ES-I3 (cell line): ENCODE results near the gene CSTF1.
"Not testable (repeated sequence)": the region's sequence is repeated elsewhere in the genome, so short reads cannot be mapped to it uniquely, and the experiment has no call there.

Source experiments
- H3K36me3 ChIP-seq: 2 replicates; pipeline ENCODE4 v1.6.1; 2013; ENCODE audit warnings: mild to moderate bottlenecking, low read length, control low read depth, moderate library complexity; ENCODE audit not compliant: insufficient read depth
- H3K4me1 ChIP-seq: 2 replicates; pipeline ENCODE4 v1.6.1; 2013; ENCODE audit warnings: mild to moderate bottlenecking, control low read depth, low read length; ENCODE audit not compliant: insufficient read depth
- H3K9ac ChIP-seq: 2 replicates; pipeline ENCODE4 v1.6.1; 2013; ENCODE audit warnings: low read depth, mild to moderate bottlenecking, low read length, moderate library complexity
- H3K9me3 ChIP-seq: 2 replicates; pipeline ENCODE4 v1.6.1; 2013; ENCODE audit warnings: mild to moderate bottlenecking, low read length, moderate library complexity; ENCODE audit not compliant: control insufficient read depth, insufficient read depth

CSTF1 gene

GRCh38 chr20:56405356-56405755 is 12.9 kb downstream of the CSTF1 start:
- H3K4me1 ChIP-seq, H3K9me3 ChIP-seq, H3K9ac ChIP-seq: not testable (repeated sequence)
- peaks cover 45% of the 10 kb centered on the region for H3K36me3 ChIP-seq

GRCh38 chr20:56406910-56407309 is 14.5 kb downstream of the CSTF1 start:
- Histone ChIP-seq H3K36me3 (peaks cover 33% of the 10 kb centered on the region), H3K9ac (no peak overlapping the region), H3K4me1 (no peaks in the 10 kb centered on the region), H3K9me3 (no peaks in the 10 kb centered on the region)

DNA sequence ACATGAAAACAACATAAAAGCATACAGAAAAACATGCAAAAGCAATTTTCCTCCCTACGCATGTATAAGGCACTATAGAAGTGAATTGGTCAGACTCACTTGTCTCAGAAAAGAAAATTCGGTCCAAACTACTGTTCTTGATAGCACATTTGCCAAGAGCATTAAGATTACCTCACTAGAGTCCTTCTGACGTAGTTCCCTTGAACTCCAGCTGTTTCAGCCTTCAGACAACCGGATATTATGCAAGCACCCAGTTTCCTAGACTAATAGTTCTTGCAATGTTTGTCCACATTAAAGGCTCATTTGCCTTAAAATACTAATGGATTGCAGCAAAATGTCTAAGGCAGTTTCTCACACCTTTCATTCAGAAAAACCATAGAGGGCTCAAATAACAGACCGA is 17.1 kb downstream of the CSTF1 start:
- Histone ChIP-seq H3K9ac (no peak overlapping the region), H3K36me3 (peaks cover 25% of the 10 kb centered on the region), H3K4me1 (no peaks in the 10 kb centered on the region), H3K9me3 (no peaks in the 10 kb centered on the region)

DNA sequence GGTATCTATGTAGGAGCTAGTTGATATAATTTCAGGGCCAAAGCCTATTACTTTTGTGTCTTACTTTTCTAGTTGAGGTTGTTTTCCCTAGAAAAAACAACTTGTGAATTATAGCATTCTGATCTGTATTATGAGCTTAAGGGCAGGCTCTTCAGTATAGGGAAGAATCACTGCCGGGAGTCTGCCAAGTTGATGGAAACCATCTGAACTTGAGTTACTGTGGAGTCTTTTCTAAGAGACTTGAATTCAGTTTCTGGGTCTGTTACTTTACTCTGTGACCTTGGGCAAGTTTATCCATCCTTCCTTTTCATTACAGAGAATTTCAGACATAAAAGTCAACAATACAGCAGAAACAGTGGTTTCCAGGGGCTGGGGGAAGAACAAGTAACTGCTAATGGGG is 17.5 kb downstream of the CSTF1 start:
- H3K36me3 ChIP-seq = peaks cover 23% of the 10 kb centered on the region
- H3K9ac ChIP-seq = no peak overlapping the region
- no peaks in the 10 kb centered on the region for H3K4me1 ChIP-seq
- H3K9me3 ChIP-seq = no peaks in the 10 kb centered on the region

- not testable (repeated sequence) for H3K9me3 ChIP-seq, H3K4me1 ChIP-seq, H3K9ac ChIP-seq
- H3K36me3 ChIP-seq = peaks cover 13% of the 10 kb centered on the region
Measured at GRCh38 chr20:56411287-56411686, 18.8 kb downstream of the CSTF1 start.

DNA sequence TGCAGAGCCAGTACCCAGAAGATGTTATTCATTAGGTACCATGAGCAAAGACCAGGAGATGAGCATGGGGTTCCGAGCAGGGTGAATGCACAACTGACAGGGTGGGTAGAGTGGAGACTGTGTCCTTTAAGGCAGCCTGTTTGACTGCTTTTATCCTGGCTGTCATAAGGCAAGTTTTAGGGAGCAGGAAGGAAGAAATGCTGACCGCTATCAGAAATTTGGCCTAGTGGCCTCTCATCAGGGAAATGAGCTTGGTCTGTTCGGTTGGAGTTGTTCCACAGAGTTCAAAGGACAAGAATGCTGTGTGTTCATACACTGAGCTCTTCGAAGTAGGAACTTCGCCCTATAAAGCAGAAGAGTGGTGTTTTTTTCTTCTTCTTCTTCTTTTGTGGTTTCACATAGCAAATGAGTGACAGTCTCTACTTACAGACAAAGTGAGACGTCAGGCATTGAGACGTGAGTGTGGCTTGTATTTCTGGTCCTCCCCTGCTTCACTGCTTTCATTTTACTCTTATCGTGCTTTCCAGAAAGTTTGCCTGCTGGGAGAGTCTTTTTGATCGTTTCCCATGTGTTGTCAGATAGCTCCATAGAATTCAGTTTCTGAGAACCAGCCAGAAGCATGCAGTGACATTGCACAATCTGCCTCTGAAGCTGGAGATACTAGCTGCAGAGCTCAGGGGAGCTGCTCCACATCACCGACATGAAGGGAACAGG is 19.5 kb downstream of the CSTF1 start, which contains the start of gene CASS4:
Gene CASS4, plus strand, starts transcription at position 502 of the 714 bp plus-strand sequence. Its CDS starts 199 bp downstream, at position 701.
- Histone ChIP-seq H3K9me3 (no peaks in the 10 kb centered on the region), H3K4me1 (no peaks in the 10 kb centered on the region), H3K9ac (no peak within 1 kb of the TSS), H3K36me3 (peaks cover 11% of the 10 kb centered on the region)

DNA sequence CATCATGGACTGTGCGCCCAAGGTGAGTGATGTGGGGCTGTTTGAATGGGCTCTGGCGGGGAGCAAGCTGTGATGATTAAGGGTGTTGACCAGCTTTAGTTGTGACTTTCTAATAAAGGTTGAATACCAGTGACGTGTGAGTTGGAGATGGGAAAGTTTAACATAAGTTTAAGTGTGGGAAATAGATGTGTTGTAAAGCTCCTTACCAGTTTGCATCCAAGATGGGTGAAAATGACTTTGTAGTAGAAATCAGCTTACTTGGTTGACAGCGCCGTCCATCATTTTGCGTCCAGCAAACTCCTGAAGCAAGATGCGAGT is 20.0 kb downstream of the CSTF1 start:
- H3K4me1 ChIP-seq = no peaks in the 10 kb centered on the region
- H3K9ac ChIP-seq = no peak overlapping the region

DNA sequence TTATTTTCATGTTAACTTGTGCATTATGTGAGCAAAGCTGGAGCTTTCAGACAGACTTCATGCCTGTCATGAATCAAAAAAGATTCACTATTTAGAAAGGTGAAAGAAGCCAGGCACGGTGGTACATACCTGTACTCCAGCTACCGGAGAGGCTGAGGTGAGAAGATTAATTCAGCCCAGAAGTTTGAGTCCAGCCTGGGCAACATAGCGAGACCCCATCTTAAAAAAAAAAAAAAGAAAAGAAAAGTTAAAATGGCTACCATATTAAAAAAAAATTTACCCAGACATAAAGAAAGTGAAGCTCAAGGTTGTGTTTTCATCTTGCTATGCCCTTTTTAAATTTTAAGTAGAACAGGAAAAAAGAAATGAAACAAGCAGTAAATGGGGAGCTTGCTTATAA is 20.5 kb downstream of the CSTF1 start:
- H3K9ac ChIP-seq = no peak overlapping the region
- H3K36me3 ChIP-seq = peaks cover 1% of the 10 kb centered on the region; the same call in 1 of the 2 replicates
- H3K9me3 ChIP-seq = no peaks in the 10 kb centered on the region
- H3K4me1 ChIP-seq = no peaks in the 10 kb centered on the region

More for the DNA sequence above, 20.0 kb downstream of the CSTF1 start:
- Histone ChIP-seq H3K9me3 (no peaks in the 10 kb centered on the region), H3K36me3 (peaks cover 6% of the 10 kb centered on the region)

DNA sequence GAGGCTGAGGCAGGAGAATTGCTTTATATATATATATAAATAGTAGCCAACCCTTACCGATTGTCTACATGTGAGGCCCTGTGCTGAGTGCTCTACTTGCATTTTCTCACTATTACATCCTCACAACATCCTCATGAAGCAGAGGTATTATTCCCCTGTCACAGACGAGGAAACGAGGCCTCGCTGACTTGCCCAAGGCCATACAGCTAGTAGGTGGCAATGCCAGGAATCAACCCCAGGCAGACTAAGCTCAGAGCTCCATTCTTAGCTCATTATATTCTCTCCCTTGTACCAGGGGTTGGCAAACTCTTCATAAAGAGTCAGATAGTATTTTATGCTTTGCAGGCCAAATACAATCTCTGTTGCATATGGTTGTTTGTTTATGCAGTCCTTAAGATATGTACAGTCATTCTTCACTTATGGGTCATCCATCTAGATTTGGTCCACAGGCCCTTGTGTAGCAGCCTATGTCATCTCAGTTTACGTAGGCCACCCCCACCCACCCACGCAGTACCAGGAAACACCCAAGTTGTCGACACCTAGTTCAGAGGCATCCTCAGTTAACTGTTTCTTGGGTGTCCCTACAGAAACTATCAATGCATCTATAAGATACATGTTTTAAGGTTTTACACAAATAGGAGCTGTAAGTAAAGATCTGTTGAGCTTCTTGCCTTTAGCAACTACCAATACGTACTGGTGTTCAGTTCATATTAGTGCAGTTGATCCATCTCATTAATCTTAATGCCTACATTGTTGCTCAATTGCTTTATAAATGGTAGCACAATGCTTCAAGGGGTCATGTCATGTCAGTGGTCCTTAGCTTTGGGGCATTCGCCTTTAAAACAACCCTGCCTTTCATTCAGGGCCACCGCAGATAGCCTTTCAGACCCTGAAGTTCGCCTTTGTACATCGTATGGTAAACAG is 22.7 kb downstream of the CSTF1 start:
- Histone ChIP-seq H3K9ac (no peak overlapping the region), H3K9me3 (no peaks in the 10 kb centered on the region), H3K36me3 (no peaks in the 10 kb centered on the region), H3K4me1 (0 out of 2 replicates have a peak, but pooled peaks cover 6% of the 10 kb centered on the region)

DNA sequence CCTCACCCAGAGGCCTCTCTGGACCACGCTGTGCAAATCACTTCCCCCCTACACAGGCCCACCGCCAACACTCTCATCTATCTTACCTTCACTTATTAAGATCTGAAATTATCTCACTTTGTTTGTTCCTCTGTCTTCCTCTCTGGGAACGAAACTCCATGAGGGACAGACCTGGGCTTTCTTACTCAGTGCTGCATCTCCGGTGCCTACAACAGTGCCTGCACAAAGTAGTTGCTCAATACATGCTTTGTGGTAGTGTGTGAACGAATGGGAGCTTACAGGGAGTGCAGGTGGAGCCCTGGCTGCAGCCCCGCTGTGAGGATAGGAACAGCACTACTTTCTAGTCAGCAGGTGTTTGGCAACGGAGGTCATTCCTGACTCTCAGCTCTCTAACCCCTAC is 25.0 kb downstream of the CSTF1 start:
- Histone ChIP-seq H3K9me3 (no peaks in the 10 kb centered on the region), H3K9ac (no peak overlapping the region), H3K4me1 (peaks cover 12% of the 10 kb centered on the region; the same call in 1 of the 2 replicates), H3K36me3 (no peaks in the 10 kb centered on the region)

DNA sequence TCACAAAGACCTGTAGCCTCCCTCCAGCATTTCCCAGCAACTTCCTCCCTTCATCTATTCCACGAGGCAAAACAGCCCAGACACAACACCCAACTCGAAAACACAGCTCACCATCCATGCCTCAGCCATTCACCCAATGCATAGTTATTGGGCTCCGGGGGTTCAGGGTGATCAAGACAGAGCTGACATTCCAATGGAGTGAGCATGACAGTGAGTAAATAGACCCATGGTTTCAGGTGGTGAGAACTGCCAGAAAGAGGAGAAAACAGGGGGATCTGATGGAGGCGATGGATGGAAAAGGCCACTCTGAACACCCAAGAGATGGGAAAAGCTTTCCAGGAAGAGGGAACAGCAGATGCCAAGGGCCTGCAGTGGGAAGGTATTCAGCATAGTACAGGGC is 25.5 kb downstream of the CSTF1 start:
- Histone ChIP-seq H3K9me3 (no peaks in the 10 kb centered on the region), H3K36me3 (no peaks in the 10 kb centered on the region), H3K9ac (no peak overlapping the region), H3K4me1 (peaks cover 12% of the 10 kb centered on the region; the same call in 1 of the 2 replicates)

DNA sequence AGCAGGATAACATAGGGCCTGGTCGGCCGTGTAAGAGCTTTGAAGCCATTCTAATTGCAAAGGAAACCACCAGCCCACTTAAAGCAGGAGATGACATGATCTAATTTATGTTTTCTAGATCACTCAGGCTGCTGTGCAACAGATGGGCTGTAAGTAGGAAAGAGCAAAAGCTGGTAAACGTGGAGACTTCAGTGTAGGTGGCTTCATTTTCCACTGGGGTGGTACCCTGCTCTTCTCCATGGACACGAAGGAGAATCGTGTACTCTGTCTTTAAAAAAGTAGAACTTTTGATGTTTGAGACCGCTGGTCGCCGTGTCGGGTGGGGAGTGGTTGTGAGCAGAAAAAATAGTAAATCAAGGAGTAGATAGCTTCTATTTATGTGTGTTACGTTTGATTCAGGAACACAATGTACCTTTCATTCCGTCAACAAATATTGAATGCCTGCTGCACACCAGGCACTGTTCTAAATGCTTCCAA is 26.0 kb downstream of the CSTF1 start:
- Histone ChIP-seq H3K9ac (no peak overlapping the region), H3K4me1 (peaks cover 12% of the 10 kb centered on the region; the same call in 1 of the 2 replicates), H3K9me3 (no peaks in the 10 kb centered on the region), H3K36me3 (no peaks in the 10 kb centered on the region)

GRCh38 chr20:56420028-56420427 is 27.6 kb downstream of the CSTF1 start:
- Histone ChIP-seq H3K4me1 (peaks cover 12% of the 10 kb centered on the region; the same call in 1 of the 2 replicates), H3K36me3 (no peaks in the 10 kb centered on the region), H3K9ac (no peak overlapping the region), H3K9me3 (no peaks in the 10 kb centered on the region)

GRCh38 chr20:56420940-56421688 is 28.7 kb downstream of the CSTF1 start:
- no peaks in the 10 kb centered on the region for H3K9me3 ChIP-seq
- no peaks in the 10 kb centered on the region for H3K36me3 ChIP-seq

More at GRCh38 chr20:56420940-56421688, 28.7 kb downstream of the CSTF1 start:
- Histone ChIP-seq H3K9ac (no peak overlapping the region), H3K4me1 (peaks cover 12% of the 10 kb centered on the region; the same call in 1 of the 2 replicates)
